ENCODE results near the gene SUPT5H.

- TF ChIP-seq POLR2A (IDR thresholded peaks at IDR 0.05; ENCODE audit: low read length): peak; percentile 40
- no peak for TF ChIP-seq GATA1 (IDR thresholded peaks at IDR 0.05; ENCODE audit: low read depth, low read length)
These were observed 43.6 kb upstream of the SUPT5H start for GRCh38 chr19:39401549-39402345.

Data from erythroblast (primary cell).